GM04503 (cell line): ENCODE results near the gene STC2.
"Not testable (repeated sequence)": the region's sequence is repeated elsewhere in the genome, so short reads cannot be mapped to it uniquely, and the experiment has no call there.

Experiments
- DNase-seq: peaks from one replicate; pipeline ENCODE4 v3.0.0-alpha.2; 2012; ENCODE audit warnings: low read depth

STC2 gene, protein sequence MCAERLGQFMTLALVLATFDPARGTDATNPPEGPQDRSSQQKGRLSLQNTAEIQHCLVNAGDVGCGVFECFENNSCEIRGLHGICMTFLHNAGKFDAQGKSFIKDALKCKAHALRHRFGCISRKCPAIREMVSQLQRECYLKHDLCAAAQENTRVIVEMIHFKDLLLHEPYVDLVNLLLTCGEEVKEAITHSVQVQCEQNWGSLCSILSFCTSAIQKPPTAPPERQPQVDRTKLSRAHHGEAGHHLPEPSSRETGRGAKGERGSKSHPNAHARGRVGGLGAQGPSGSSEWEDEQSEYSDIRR

DNA sequence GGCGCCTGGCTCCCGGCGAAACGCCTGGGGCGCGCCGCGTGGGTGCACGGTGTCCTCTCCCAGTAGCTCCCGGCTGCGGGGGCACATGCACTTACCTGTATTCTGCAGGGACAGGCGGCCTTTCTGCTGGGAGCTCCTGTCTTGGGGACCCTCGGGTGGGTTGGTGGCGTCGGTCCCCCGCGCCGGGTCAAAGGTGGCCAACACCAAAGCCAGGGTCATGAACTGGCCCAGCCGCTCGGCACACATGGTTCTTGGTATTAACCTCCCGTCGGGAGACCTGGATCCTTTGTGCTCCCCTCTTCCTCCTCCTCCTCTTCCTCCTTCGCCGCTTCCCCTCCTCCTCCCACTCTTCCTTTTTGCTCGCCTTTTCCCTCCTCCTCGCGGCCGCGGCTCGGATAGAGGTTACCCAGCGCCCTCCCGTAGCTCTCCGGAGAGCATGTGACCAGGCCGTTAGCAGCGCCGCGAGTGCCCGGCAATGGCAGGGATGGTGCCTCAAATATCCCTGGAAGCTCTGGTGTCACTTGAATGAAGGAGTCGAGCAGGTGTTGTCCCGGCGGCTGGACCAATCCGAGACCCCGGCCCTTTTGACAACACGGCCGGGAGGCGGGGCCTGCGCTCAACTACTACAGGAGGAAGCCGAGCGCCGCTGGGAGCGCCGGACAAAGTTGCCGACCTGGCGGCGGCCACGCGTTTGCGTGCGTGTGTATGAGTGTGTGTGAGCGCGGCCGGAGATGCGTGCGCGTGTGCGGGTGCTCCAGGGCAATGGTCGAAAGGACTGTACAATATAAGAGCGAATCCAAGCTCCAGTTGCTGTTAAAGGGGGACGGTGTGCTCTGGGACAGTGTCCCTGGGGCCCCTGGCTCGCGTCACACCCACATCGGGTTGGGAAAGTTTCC lies at the start of gene STC2:
Gene STC2 (minus strand): TSS at position 467 of the 896 bp plus-strand sequence. CDS start 221 bp downstream, at position 246.
- DNase-seq = no peak

DNA sequence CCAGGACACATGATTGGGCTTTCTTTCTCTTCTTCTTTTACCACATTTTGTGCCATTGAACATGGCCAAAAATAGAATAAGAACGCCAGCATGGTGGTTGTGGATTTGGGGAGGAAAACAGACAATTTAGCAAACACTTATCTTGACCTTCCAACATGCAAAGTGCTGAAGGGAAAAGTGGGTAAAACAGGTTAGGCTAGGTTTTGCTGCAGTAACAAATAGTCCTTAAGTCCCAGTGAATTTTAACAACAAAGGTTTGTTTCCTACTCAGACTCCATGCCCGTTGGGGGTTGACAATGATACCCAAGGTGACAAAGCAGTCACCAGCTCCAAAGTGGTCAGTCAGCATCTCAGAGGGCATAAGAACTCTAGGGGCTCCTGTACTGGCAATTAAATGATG lies 43.2 kb upstream of the STC2 start:
- DNase-seq = no peak

DNA sequence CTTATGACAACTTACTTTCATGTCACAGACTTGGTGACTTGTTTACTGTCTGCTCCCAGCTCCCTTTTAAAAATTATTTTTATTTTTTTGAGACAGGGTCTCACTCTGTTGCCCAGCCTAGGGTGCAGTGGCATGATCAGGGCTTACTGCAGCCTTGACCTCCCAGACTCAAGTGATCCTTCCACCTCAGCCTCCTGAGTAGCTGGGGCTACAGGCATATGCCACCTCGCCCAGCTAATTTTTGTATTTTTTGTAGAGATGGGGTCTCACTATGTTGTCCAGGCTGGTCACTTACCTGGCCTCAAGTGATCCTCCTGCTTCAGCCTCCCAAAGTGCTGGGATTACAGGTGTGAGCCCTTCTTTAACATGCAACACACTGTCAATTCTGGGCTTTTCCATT lies 35.2 kb upstream of the STC2 start:
- DNase-seq = not testable (repeated sequence)

DNA sequence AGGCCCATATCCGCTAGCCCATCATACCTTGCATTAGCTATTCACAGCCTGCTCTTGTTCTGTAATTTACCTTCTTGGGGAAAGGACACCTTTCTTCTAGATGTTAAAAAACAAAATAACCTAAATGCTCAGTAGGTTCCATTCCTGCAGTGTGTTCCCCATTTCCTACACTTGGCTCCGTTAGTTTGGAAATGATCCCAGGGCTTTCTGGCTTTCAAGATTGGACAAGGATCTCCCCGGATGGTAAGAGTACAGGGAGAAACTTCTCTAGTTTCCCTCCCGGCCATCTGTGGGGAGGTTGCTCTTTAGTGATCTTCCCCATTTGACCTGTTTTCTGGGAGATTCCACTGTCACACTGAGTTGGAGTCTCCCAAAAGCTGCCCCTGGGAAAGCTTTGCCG lies 27.3 kb upstream of the STC2 start:
- DNase-seq = no peak

DNA sequence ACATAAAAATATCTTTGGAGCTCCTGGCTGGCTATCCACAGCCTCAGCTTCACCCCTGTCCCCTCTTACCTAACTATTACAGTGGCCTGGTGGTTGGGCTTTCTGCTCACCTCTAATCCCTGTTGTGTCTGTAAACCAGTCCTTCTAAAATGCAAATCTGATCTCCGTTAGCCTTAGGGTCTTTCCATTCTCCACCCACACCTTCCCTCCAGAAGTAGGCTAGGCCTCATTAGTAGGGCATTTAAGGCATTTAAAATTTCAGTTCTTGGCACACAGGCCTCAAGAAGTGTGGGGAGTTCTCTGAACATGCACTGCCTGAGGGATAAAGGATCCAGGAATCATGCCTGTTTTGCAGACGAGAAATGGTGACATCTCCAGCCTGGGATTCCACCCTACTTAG lies 26.4 kb upstream of the STC2 start:
- DNase-seq = no peak

DNA sequence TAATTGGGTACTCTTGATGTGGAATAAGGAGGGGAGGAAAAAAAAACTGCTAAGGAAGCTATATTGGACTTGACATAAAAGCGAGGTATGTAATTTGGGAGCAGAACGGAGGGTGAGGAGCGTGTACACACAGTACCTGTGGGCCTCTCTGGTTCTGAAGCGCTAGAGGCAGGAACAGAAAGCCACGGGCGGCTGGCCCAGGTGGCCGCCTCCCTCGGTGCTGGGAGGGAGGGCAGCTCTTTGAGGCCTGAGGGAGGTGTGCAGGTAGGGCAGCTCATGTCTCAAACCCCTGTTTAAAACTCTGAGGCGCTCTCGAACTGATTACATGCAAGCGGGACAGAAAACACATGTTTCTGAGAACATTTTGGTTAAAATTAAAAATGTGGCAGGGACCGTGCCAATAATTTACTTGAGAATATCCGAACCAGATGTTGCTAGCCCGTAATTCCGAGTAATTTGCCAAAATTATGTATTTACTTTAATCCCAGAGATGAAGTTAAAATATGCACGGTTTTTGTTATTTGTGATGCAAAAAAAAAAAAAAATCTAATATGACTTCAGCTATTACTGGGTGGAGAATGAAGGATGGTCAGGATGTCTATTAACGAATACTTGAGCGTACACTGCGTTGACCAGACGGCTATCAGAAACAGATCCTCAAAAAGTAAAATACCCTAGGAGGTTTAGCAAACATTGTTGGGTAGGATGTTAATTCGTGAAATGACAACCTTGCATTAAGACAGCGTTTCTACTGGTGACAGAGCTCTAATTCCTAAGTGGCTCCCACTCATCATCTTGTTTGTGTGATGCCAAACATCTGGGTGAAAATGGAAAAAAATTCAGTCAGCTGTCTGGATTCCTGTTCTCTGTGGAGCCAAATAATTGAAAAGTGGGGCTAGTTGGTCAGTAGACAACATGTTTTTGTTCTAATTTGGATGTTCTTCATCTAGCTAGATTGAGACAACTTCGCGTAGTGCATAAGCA lies 24.4 kb upstream of the STC2 start:
- DNase-seq = no peak

DNA sequence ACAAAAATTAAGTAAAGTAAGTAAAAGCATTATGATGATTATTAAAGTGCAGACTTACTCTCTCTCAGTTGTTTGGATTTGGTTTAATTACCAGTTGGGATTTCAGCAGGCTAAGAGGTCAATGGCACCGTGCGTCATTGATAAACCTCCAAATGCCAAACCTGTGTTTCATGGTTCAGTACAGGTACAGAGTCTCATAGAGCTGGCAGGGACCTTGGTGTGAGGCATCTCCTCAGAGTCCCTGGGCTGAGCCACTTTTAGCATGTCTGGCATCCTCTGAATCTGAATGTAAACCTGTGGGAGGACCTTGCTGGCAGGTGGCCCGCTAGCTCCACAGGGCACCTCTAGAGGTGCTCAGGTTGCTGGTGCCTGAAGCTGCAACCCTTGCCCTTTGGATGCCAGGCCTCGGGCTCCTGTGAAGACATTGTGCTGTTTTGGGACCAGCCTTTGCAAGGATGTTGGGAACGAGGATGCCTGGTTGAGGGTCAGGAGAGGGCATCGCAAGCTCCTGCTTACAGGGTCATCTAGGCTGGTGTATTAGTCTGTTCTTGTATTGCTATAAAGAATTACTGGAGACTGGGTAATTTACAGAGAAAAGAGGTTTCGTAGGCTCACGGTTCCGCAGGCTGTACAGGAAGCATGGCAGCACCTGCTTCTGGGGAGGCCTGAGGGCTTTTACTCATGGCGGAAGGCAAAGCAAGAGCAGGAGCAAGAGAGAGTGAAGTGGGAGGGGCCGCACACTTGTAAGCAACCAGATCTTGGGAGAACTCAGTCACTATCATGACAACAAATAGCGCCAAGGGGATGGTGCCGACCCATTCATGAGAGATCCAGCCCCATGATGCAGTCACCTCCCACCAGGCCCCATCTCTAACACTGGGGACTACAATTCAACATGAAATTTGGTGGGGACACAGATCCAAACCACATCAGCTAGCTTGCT lies 14.9 kb upstream of the STC2 start:
- no peak for DNase-seq

DNA sequence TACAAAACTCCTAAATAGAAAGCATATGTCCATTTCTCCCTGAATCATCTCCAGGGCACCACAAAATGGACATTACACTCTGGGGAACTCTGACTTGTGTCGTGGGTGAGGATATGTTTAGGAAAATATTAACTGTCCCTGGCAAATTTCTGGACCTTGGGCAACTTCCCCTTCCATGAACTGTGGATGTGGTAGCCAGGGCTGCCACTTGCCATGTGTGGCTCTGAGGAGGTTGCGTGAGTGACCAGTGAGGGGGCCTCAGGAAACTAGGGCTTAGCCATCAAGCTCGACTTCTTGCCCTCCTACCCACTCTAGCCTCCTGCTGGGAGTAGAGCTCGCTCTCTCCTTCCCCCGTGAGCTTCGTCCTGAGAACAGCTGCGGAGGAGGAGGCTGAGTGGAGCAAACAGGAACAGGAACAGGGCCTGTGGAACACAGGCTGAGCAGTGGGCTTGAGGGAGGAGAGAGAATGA lies 13.8 kb upstream of the STC2 start:
- no peak for DNase-seq

DNA sequence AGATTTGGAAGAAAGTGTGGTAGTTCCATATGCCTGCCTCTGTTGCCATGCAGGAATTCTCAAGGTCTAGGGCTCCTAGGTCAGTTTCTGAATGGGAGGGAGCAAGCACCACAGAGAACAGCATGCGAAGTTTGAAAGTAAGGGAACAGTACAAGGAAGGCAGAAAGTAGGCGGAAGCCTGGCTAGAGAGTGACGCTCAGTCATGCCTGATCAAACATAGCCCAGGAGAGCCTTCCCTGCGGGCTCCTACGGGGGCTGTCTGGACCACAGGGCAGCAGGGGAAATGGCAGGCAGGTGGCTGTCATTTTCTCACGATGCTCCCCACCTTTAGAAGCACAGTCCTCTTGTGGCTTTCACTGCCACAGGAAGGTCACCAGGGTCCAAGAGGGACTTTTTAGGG lies 12.8 kb upstream of the STC2 start:
- no peak for DNase-seq

DNA sequence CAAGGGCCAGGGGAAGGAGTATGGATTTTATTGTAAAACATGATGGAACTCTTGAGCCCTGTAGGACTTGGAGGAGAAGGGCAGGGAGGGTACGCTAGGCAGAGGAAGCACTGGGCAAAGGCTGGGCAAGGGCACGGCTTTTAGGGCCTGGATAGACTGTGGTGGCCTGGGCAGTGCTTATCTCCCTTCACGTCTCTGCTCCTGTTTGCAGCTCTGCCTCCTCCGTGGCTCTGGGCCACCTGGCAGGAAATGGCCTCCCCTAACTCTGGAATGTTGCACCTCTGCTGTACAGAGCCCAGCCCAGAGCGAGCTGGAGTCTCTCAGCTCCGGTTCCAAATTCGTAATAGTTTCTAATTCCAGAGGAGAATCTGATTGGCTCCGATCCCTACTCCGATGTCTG lies 12.2 kb upstream of the STC2 start:
- no peak for DNase-seq

DNA sequence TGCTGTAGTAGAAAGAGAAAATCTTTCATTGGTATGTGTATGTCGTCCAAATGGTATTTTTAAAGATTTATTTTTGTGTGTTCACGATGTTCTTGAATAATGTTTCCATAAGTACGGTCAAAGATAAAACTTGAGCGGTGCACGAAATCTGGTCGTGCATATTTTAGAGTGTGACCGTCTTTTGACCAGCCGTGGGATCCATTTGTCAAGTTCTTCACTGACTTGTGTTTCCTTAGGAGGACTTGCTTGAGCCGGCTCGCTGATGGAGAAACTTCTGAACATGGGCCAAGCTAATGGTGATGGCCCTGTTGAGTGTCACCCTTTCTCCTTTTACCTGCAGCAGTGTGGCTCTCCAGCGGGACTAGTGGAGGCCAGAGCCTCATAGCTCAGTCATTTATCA lies 11.1 kb upstream of the STC2 start:
- no peak for DNase-seq

DNA sequence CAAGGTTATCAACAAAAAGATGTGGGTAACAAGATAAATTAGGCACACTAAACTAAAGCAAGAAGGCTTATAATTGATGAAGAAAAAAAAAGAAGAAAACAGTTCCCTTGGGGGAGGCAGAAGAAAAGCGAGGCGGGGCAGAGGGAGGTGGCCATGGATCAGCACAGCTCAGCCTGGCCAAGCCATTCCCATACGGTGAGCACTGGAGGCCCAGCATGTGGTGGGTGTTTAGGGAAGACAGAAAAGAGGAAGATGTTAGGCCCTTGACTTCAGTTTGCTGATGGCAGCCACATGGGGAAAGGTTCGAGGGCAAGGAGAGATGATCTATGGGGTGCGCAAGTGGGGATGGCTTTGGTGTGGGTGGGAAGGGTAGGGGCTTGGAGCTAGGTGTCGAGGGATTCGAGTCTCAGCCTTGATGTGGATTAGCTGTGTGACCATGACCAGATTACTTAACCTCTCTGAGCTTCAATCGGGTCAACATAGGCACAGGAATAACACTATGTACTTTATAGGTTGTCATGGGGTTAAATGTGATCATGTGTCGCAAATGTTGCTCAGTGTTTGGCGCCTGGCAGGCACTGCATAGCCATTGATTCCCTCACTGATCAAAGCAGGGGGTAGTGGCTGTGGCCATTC lies 10.3 kb upstream of the STC2 start:
- DNase-seq = no peak

DNA sequence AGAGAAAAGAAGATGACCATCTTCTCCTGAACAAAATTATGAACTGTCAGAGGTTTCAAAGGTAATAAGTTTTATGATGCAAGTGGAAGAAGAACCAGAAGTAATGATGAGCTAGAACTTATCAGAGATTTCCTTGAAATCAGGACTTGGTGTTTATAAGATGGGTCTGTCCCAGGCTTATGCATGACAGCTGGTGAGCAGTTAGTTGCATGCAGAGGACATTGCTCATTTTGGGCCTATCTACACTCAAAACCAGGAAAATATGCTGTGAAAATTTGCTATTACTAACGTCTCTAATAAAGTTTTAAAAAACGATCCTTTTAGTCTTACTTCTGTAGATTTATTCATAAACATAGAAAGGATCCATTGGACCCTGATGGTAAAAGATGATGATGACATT lies 6.6 kb upstream of the STC2 start:
- DNase-seq = no peak

DNA sequence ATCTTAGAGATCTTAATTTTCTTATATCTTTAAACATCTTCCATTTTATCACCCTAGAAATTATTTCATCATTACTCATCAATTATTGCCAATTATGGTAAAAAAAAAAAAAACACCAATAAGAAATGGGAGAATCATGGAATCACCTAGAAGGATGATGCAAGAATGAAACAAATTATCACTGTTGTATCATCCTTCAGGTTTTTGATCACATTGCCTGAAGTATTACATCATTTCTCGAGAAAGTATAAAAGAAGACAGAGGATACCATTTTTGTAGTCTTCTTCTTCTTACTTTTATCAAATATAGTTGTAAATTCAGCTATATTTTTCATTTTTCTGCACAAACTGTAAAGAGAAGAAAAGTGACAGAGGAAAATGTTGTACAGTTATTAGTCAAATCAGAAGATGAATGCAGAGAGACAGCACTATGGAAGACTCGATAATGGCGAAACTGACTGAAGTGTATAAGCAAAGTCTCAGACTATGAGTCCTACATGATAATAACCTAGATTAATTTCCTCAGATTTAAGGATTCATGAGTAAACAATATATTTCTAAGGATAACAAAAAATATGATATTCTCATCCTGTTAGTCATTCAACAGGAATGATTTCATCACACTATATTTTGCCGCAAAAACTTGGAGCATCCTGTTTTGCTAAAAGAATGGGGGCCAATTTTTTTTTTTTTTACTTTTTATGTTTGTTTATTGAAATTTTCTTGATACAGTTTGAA lies 5.9 kb upstream of the STC2 start:
- no peak for DNase-seq

DNA sequence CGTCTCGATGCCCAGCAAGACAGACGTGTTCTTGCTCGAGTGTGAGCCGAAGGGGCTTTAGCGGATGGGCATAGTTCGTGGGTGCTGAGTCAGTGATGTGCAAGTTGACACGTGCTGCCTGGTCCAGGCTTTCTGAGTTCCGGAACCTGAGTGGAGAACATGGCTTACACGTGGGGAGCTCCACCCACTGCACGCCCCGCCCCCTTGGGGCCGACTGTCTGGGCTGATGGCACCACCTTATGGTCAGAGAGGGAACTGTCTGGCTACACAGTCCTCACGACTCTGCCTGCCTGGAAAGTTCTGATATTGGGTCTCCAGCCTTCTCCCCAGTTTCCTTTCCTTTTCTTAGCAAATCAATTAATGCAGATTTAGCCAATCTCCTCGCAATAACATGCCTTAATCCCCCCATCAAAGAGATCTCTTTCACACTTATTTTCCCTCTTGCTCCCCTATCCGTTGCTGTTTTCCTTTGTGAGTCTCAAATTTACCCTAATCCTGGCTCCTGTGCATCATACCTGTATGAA lies 3.8 kb upstream of the STC2 start:
- no peak for DNase-seq

DNA sequence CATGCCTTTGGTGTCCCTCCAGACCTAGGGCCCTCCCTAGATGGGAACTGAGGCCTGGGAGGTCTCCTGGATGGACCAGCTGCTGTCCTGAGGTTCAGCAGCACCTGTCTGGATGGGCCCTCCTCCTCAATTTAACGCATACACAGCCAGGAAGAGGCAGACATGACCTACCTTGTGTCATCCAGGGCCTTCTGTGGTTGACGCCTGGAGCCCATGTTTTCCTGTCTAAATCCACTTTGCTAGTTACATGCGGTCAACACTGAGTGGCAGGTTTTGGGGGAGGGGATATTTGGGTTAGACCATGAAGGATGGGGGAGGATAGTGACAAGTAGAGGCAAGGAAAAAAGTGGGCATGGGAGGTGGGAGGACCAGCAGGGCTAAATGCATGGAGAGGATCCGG lies 3.1 kb upstream of the STC2 start:
- DNase-seq = no peak

DNA sequence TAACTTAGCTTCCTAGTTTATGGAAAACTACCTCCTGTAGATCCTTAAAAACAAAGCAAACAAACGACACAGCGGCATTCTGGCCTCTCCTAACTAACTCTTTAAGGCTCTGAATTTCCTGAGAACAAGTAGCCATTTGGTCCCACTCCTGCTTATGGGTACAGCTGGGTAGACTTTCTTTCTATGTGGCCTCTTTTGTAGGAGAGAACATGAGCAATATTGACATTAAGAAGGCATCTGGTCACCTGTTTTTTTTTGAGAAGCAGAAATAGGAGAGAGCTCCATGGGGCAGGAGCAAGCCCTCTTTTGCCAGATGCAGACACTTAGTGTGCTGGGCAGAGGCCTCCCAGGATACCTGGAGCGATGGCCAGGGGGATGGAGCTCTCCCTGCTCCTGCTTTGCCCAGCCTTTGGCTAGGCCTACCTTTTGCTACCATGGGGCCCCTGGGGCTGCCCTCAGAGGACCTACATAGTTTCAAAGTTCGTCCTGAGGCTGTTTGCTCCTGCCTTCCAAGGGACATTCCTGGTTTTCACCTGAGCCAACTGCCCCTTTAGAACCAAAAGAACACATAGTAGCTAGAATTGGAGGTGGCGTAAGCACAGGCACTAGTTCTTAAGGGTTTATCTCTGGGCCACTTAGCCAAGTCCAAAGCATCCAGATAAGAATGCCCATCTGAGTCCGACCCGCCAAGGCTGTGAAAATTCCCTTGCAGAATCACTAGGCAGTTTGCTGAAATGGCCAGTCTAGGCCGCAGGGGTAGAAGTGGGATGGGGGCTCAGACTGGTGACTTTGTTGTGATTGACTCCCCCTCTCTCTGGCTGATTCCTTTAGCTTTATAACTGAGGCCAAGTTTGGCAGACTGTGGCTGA lies 2.4 kb upstream of the STC2 start:
- no peak for DNase-seq

DNA sequence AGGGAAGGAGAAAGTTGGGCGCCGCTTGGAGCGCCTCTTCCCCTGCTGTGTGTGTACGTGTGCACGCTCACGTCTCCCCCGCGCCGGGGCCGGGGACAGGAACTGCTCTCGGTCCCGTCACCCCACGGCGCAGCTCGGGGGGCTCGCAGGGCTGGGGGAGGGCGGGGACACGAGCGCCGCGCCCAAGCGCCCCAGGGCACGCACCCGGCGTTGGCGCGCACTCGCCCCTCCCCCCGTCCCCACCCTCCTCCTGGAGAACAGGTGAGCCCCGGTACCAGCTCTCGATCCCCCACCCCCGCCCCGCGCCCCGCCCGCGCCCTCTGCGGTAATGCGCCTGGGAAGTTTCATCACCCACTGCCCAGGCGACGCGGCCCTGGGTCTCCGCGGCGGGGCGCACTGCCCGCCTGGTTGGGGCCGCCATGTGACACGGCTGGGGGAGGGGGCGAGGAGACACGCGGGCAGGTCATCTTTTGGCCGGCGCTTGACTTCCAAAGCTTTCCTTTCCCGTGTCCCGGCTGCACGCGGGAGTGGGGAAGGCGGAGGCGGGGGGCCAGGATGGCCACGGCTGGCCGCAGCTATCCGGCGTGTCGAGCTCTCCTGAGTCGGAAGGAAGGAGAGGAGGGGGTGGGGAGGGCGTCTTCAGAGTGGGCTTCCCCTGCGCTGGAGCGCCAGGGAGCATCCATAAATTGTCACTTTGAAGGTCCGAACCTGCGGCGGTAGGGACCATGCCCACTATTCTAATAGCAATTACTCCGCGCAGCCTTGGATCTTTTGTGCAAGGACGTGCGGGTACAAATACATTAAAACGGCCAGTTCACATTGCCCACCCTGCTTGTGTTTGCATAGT lies 1.5 kb upstream of the STC2 start:
- no peak for DNase-seq
